Astrocyte (in vitro differentiated cells and primary cell): Measurements from ENCODE around the gene CSF1. TPM values are rescaled to one million over a fixed set of nuclear protein-coding genes. Genes with fewer than 3 reads are reported as not detected.

Source experiments
- DNase-seq: peaks from one replicate; pipeline ENCODE4 v3.0.0-alpha.2; 2010; ENCODE audit warnings: low read depth
- FAIRE-seq: peaks from 2 replicates; lab custom pipeline; 2011; peaks lifted over from hg19 to GRCh38; lab: Jason Lieb, UNC
- H2AFZ ChIP-seq: 2 replicates; pipeline ENCODE4 v1.6.0; 2012; ENCODE audit warnings: low read depth, low read length, inconsistent platforms
- H3K27ac ChIP-seq: 2 replicates; pipeline ENCODE4 v1.5.1; 2011; ENCODE audit warnings: low read depth, low read length, inconsistent platforms
- H3K27me3 ChIP-seq: 2 replicates; pipeline ENCODE4 v1.6.0; 2011; ENCODE audit warnings: low read length, inconsistent platforms; ENCODE audit not compliant: insufficient read depth
- H3K36me3 ChIP-seq: 2 replicates; pipeline ENCODE4 v1.5.1; 2011; ENCODE audit warnings: low read length, inconsistent platforms; ENCODE audit not compliant: insufficient read depth
- H3K4me1 ChIP-seq: 2 replicates; pipeline ENCODE4 v1.5.1; 2011; ENCODE audit warnings: low read length, inconsistent platforms; ENCODE audit not compliant: insufficient read depth
- H3K4me2 ChIP-seq: 2 replicates; pipeline ENCODE4 v1.6.0; 2012; ENCODE audit warnings: low read length, inconsistent platforms
- H3K4me3 ChIP-seq: 2 replicates; pipeline ENCODE4 v1.5.1; 2011; ENCODE audit warnings: low read depth, mild to moderate bottlenecking, low read length, inconsistent platforms; ENCODE audit not compliant: insufficient read depth
- H3K79me2 ChIP-seq: 2 replicates; pipeline ENCODE4 v1.6.0; 2012; ENCODE audit warnings: mild to moderate bottlenecking, low read length, inconsistent platforms; ENCODE audit not compliant: insufficient read depth
- H3K9ac ChIP-seq: 2 replicates; pipeline ENCODE4 v1.6.0; 2012; ENCODE audit warnings: mild to moderate bottlenecking, low read length, inconsistent platforms
- H3K9me3 ChIP-seq: 2 replicates; pipeline ENCODE4 v1.5.1; 2012; ENCODE audit warnings: low read depth, mild to moderate bottlenecking, low read length, inconsistent platforms; ENCODE audit not compliant: insufficient read depth
- H4K20me1 ChIP-seq: 2 replicates; pipeline ENCODE4 v1.6.0; 2012; ENCODE audit warnings: low read length, inconsistent platforms; ENCODE audit not compliant: insufficient read depth
- H3K27ac Mint-ChIP-seq: one replicate; pipeline ENCODE4 v1.8.0; 2021; ENCODE audit warnings: mild to moderate bottlenecking, mixed read lengths; ENCODE audit not compliant: unreplicated experiment
- H3K27me3 Mint-ChIP-seq: one replicate; pipeline ENCODE4 v1.8.0; 2021; ENCODE audit warnings: low read depth, mixed read lengths; ENCODE audit not compliant: unreplicated experiment
- H3K36me3 Mint-ChIP-seq: one replicate; pipeline ENCODE4 v1.8.0; 2021; ENCODE audit warnings: low read depth, mixed read lengths; ENCODE audit not compliant: unreplicated experiment
- H3K4me1 Mint-ChIP-seq: one replicate; pipeline ENCODE4 v1.8.0; 2021; ENCODE audit warnings: low read depth, mixed read lengths; ENCODE audit not compliant: unreplicated experiment
- H3K4me3 Mint-ChIP-seq: one replicate; pipeline ENCODE4 v1.8.0; 2021; ENCODE audit warnings: mild to moderate bottlenecking, moderate library complexity, mixed read lengths; ENCODE audit not compliant: unreplicated experiment
- H3K9me3 Mint-ChIP-seq: one replicate; pipeline ENCODE4 v1.8.0; 2021; ENCODE audit warnings: mild to moderate bottlenecking, mixed read lengths; ENCODE audit not compliant: unreplicated experiment
- EZH2 ChIP-seq: IDR thresholded peaks from 2 replicates; pipeline ENCODE4 v1.6.1; 2012; ENCODE audit warnings: mild to moderate bottlenecking, low read length, inconsistent platforms; ENCODE audit not compliant: insufficient read depth
- total RNA-seq: library from RNA; stranded (reverse); gene quantifications from 2 replicates; pipeline ENCODE4 v1.2.1, GENCODE V29; 2021
- TF ChIP-seq, protein P1 (sequence below): IDR thresholded peaks from 2 replicates; pipeline ENCODE4 v1.5.1; 2011; ENCODE audit warnings: low read depth, mild to moderate bottlenecking, inconsistent platforms, low read length, moderate library complexity; ENCODE audit not compliant: insufficient read depth

Gene CSF1
- total RNA-seq, 1 donor from 2014 or later, result 12.3 TPM

DNA sequence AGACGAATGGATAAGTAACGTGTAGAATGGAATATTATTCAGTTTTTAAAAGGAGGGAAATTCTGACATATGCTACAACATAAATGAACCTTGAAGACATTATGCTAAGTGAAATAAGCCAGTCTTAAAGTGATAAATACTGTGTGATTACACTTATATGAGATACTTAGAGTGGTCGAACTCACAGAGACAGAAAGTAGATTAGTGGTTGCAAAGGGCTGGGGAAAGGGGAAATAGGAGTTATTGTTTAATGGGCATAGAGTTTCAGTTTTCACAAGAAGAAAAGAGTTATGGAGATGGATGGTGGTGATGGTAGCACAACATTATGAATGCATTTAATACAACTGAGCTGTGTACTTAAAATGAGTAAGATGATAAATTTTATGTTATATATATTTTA, 59.3 kb downstream of the CSF1 start:
- no peak for FAIRE-seq
- no peak overlapping the region for H3K4me3 Mint-ChIP-seq
- no peak overlapping the region for H3K27ac ChIP-seq
- DNase-seq, result no peak
- no peak overlapping the region for H2AFZ ChIP-seq
- no peak for TF ChIP-seq EZH2
- TF ChIP-seq, protein P1, sequence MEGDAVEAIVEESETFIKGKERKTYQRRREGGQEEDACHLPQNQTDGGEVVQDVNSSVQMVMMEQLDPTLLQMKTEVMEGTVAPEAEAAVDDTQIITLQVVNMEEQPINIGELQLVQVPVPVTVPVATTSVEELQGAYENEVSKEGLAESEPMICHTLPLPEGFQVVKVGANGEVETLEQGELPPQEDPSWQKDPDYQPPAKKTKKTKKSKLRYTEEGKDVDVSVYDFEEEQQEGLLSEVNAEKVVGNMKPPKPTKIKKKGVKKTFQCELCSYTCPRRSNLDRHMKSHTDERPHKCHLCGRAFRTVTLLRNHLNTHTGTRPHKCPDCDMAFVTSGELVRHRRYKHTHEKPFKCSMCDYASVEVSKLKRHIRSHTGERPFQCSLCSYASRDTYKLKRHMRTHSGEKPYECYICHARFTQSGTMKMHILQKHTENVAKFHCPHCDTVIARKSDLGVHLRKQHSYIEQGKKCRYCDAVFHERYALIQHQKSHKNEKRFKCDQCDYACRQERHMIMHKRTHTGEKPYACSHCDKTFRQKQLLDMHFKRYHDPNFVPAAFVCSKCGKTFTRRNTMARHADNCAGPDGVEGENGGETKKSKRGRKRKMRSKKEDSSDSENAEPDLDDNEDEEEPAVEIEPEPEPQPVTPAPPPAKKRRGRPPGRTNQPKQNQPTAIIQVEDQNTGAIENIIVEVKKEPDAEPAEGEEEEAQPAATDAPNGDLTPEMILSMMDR, result no peak
- H3K9ac ChIP-seq, result no peak overlapping the region
- H3K9me3 Mint-ChIP-seq, result peaks cover 2% of the 10 kb centered on the region
- H3K9me3 ChIP-seq, result no peaks in the 10 kb centered on the region
- H3K4me2 ChIP-seq, result no peak overlapping the region
- H3K27me3 Mint-ChIP-seq, result peaks cover 2% of the 10 kb centered on the region
- H3K27ac Mint-ChIP-seq, result no peak overlapping the region
- no peak overlapping the region for H3K4me3 ChIP-seq
- peaks cover 7% of the 10 kb centered on the region for H3K4me1 Mint-ChIP-seq
- H3K27me3 ChIP-seq, result no peaks in the 10 kb centered on the region
- peaks cover 3% of the 10 kb centered on the region for H3K4me1 ChIP-seq
- no peaks in the 10 kb centered on the region for H3K79me2 ChIP-seq
- no peaks in the 10 kb centered on the region for H4K20me1 ChIP-seq
- no peaks in the 10 kb centered on the region for H3K36me3 Mint-ChIP-seq
- no peaks in the 10 kb centered on the region for H3K36me3 ChIP-seq

DNA sequence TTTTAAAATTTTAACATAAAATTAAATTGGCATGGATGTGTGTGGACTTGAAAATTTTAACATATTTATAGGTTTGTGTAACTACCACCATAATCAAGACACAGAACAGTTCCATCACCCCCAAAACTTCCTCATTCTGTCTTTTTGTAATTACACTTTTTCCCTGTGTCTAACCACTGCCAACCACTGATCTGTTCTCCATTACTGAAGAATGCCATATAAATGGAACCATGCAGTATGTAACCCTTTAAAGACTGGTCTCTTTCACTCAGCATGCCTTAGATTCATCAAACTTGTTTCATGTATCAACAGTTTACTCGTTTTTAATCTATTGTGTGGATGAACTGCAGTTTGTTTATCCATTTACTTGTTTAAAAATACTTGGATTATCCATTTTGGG, 60.9 kb downstream of the CSF1 start:
- Histone ChIP-seq H3K4me2 (no peak overlapping the region), H3K9ac (no peak overlapping the region), H4K20me1 (no peaks in the 10 kb centered on the region), H3K36me3 (no peaks in the 10 kb centered on the region), H3K9me3 (no peaks in the 10 kb centered on the region), H3K79me2 (no peaks in the 10 kb centered on the region), H3K27me3 (no peaks in the 10 kb centered on the region), H3K4me3 (no peak overlapping the region), H2AFZ (no peak overlapping the region), H3K4me1 (peaks cover 15% of the 10 kb centered on the region), H3K27ac (no peak overlapping the region)
- no peaks in the 10 kb centered on the region for H3K27me3 Mint-ChIP-seq
- H3K4me1 Mint-ChIP-seq, result peaks cover 16% of the 10 kb centered on the region
- no peaks in the 10 kb centered on the region for H3K36me3 Mint-ChIP-seq
- no peak for FAIRE-seq
- DNase-seq, result no peak
- no peak overlapping the region for H3K4me3 Mint-ChIP-seq
- H3K9me3 Mint-ChIP-seq, result peaks cover 2% of the 10 kb centered on the region
- TF ChIP-seq, protein P1, result no peak
- TF ChIP-seq EZH2, result no peak
- no peak overlapping the region for H3K27ac Mint-ChIP-seq

- Histone ChIP-seq H3K9me3 (no peaks in the 10 kb centered on the region), H4K20me1 (no peaks in the 10 kb centered on the region), H3K4me1 (peaks cover 17% of the 10 kb centered on the region), H3K9ac (no peak overlapping the region), H3K4me3 (no peak overlapping the region), H3K36me3 (no peaks in the 10 kb centered on the region), H3K27ac (no peak overlapping the region), H3K27me3 (no peaks in the 10 kb centered on the region), H3K4me2 (no peak overlapping the region), H2AFZ (no peak overlapping the region), H3K79me2 (no peaks in the 10 kb centered on the region)
- no peak for FAIRE-seq
- Mint-ChIP-seq H3K27me3 (peaks cover 2% of the 10 kb centered on the region), H3K4me3 (no peak overlapping the region), H3K9me3 (peaks cover 5% of the 10 kb centered on the region), H3K27ac (no peak overlapping the region), H3K36me3 (no peaks in the 10 kb centered on the region), H3K4me1 (peaks cover 19% of the 10 kb centered on the region)
- DNase-seq, result no peak
- TF ChIP-seq, protein P1, result no peak
- TF ChIP-seq EZH2, result no peak
Observed at GRCh38 chr1:109974191-109974590, 63.5 kb downstream of the CSF1 start.
